GM18517 (cell line): Measurements from ENCODE around the gene VAC14.

Source experiments
- ATAC-seq: cut with Tn5 transposase; IDR thresholded peaks from one replicate; pipeline ENCODE4 v1.9.1; 2021; ENCODE audit warnings: mild to moderate bottlenecking, moderate library complexity; ENCODE audit not compliant: unreplicated experiment

The VAC14 gene

DNA sequence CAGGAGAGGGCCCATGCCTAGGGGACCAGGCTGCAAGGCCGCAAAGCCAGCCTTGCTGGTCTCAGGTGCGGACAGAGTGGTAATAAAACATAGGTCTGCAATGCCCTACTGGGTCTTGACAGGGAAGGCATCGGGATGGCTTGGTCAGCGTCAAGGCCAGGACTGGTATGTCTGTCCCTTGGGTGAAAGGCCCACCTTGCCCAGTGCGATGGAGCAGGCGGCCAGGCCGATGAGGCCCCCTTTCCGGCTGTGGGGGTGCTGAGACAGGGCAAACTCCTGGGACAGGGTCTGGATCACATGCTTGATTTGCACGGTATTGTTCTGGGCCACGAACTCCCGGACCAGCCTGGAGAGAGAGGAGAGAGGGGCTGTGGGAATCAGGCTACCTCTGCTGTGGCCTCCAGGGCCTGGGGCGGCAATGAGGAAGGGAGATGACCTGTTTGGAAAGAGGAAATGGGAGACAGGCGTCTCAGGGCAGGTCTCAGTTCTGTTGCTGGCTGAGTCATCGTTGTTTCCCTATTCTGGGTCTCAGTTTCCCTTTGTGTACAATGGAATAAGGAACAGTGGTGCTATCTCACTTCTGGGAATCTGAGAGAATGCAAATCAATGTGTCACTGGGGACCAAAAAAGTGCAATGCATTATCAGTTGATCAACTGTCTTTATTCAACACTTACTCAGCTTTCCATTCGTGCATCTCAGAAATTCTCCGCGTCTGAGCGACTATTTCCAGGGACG is 14.8 kb downstream of the VAC14 start:
- ATAC-seq = no peak

DNA sequence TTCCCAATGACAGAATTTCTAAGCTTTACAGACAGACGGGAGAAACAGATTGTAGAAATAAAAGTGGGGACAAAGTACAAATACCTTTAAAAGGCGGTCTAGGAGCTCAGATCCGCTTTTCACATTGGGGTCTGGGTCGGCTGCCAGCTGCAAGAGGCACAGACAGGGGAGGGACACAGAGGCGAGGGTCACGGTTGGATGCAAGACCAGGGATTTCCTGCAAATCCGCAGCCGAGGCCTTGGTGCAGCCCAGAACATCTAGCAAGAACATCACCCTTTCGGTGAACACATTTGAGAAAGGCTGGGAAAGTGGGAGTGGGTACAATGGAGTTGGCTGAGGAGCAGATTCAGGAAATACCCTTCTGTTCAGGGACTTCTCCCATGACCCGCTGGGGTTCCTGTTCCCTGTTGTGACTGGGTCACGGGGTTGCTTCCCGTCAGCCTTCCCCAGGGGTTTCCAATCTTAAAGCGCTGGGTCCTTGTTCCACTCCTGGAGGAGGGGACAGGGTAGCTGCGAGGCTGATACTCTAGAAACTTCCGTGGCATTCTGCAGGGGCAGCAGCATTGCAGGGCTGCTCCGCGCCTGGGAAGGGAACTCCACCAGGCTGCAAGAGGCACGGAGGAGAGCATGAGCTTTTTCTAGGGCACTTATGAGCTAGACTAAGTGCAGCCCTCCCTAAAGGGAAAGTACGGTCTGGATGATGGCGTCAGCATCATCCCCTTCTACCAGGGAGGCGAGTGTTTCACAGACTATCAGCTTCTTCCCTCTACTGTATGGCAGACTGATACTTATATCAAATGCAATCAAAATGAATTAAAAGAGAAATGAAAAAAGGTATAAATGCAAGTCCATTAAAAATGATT is 16.0 kb downstream of the VAC14 start:
- no peak for ATAC-seq

- no peak for ATAC-seq
These were observed 18.7 kb downstream of the VAC14 start for GRCh38 chr16:70782237-70782636.

GRCh38 chr16:70781800-70782199 is 19.2 kb downstream of the VAC14 start:
- no peak for ATAC-seq

DNA sequence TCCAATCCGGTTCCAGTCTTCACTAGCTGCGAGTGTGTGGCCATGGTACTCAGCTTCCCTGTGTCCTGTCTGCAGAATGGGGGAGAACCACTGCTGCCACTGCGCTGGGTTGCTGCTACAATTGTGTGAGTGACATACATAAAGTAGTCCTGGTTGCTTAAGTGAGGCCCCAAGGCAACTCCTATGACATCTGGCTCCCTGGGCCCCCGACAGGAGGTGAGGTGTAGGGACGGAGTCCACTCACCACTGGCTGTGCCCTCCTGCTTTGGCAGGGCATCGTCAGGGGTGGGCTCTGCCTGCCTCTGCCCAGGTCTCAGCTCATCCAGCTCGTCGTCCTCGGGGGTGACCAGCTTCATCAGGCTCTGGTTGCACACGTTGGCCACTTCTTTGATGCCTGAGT is 20.4 kb downstream of the VAC14 start:
- ATAC-seq = no peak

DNA sequence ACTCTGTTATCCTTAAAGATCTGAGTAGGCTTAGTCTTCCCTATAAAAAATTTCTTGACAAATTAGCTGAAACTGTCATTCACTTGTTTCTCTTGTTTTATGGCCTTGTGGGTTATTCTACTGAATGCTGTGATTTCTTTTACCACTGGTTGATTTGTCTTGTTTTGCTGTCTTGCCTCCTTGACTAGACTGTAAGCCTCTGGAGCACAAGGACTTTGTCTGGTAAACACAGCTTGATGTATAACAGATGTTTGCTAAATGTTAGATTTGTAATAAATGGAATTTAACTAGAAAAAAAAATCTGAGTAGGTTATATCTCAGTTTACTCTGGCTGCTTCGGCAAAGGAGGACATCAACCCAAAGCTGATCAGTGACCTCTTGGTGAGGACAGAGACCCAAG is 21.6 kb downstream of the VAC14 start:
- ATAC-seq = no peak

DNA sequence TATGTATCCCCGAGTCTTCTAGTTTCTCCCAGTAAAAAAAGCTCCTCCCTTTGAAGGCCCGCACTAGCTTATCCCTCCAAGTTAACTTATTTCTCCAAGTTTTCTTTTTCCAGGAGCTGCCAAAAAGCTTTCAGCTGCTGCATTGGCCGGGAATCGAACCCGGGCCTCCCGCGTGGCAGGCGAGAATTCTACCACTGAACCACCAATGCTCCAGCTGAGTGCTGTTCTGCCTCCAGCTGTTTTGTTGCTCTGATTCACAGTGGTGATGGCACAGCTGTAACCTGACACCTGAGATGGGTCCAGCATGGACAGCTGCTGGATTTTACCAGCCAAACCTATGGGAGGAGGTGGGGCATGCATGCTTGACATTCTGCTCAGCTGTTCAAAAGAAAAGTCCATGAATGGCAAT is 22.1 kb downstream of the VAC14 start:
- ATAC-seq = no peak

GRCh38 chr16:70777973-70778406 is 23.0 kb downstream of the VAC14 start:
- no peak for ATAC-seq

DNA sequence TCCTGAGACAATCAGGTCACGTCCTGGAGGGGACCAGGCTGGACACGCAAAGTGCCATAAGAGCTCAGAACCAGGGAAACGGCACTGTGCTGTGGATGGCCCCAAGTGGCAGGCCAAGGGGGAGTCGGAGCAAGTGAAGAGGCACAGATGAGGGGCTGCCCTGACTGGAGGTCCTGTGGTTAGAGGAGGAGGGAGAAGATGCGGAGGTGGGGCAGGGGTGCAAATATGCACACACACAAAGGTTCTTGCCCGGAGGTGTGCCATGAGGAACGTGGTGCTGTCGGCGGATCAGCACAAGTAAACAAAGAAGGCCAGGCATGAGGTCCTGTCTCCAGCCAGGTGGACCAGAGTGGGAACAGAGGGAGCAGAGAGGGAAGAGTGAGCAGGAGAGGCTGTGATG is 23.5 kb downstream of the VAC14 start:
- ATAC-seq = no peak

DNA sequence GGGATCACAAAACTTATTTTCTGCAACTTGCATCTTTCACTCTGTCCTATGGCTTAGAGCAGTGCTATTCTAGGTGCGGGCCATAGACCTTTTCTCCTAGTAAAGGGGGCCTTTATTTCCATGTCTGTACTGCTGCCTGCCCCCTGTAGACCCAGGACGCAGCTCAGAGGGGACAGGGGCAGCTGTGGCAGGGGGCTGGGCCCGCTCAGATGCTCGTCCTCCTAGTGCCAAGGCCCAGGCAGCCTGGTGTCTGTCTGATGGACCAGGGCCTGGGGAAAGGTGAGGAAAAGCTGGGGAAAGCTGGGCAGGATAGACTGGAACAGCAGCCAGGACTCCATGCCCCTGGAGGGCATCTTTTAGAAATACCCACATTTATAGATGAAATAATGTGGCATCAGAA is 25.6 kb downstream of the VAC14 start:
- no peak for ATAC-seq

DNA sequence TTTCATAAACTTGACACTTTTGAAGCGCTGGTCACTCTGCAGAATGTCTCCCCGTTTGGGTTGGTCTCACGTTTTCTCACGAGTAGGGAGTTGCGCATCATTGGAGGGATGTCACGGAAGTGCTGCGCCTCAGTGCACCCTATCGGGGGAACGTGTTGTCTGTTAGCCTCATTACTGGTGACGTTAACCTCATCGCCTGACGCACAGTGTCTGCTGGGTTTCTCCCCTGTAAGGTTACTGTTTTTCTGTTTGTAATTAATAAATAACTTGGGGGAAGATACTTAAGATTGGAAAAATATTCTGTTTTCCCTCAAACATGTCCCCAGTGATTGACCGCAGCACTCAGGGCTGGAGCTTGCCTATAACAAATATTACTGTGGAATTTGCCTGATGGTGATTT is 26.7 kb downstream of the VAC14 start:
- ATAC-seq = no peak

- no peak for ATAC-seq
These were observed 28.5 kb downstream of the VAC14 start for GRCh38 chr16:70772493-70772892.

GRCh38 chr16:70770626-70771552 is 30.1 kb downstream of the VAC14 start:
- ATAC-seq = no peak

- no peak for ATAC-seq
These were observed 30.7 kb downstream of the VAC14 start for GRCh38 chr16:70770291-70770625.

DNA sequence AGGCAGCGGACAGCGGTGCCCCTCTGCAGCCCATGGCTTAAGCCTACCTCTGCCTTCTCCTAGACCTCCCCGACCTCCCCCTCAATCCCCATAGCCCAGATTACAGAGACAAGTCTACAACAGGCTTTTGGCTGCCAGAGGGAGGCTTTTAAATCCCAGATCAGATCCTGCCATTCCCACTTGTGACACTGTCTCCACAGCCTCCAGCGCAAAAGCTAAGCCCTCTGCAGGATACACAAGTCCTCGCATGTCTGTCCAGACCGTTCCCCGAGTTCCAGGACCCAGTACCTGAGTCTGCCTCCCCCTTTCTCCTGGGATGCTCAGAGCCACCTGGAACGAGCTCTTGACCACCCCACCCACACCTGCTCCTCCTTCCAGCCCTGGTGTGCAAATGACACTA is 31.2 kb downstream of the VAC14 start:
- no peak for ATAC-seq

GRCh38 chr16:70769131-70769530 is 31.8 kb downstream of the VAC14 start:
- no peak for ATAC-seq

DNA sequence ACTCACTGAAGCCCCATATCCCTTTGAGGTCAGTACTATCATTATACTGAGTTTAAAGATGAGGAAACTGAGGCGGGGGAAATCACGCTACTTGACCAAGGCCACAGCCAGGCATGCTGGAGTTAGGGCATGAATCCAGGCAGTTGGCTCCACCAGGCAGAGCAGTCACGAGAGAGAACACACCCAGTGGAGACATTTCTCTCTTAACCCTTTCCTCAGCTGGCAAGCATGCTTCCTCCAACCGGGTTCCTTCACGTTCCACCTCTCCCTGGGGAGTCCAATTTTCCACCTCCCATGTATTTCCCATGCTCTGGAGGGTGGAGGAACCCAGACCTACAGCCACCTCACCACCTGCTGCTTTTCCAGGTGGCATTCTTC is 32.8 kb downstream of the VAC14 start:
- ATAC-seq = no peak

DNA sequence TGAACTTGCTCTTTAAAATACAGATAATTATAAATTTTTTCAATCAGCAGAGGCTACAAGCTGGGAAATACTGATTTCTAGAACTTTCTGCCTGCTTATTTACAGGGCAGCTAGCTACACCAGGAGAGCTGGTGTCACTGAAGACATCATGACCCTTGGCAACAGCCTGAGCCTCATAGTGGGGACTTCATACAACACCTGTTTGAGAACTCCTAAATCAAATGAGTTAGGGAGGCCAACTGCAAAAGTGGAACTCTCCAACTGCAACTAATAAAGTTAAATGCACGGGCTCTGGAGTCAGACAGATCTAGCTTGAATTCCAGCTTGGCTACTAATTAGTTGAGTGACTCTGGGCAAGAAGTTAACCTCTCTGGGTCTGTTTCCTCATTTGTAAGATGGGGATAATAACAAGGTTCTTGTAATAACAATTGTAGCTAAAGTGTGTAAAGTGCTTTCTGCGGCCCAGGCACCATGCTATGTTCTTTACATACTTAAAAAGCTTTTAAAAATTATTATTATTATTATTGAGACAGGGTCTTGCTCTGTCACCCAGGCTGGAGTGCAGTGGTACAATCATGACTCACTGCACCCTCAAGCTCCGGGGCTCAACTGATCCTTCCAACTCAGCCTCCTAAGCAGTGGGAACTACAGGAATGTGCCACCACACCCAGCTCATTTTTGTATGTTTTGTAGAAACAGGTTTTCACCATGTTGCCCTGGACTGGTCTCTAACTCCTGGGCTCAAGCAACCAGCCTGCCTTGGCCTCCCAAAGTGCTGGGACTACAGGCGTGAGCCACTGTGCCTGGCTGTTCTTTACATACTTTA is 33.4 kb downstream of the VAC14 start:
- ATAC-seq = no peak

DNA sequence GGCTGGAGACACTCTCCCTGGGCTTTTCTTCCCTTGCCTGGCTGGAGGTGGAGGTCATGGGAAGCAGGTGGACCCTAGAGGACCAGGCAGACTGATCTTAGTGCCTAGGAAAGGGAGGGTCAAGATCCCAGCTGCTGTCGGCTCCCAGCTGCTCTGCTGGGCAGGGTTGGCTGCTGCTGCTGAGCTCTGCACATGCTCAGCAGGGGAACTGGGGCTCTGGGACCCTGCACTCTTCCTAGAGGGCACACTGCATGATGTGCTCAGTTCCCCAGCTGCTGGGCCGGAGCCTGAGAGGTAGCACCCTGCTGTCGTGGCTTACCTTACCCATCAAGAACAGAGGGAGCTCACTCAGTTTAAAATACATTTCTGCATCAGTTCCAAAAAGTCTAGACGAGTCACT is 34.3 kb downstream of the VAC14 start:
- no peak for ATAC-seq

GRCh38 chr16:70766176-70766575 is 34.8 kb downstream of the VAC14 start:
- ATAC-seq = no peak

DNA sequence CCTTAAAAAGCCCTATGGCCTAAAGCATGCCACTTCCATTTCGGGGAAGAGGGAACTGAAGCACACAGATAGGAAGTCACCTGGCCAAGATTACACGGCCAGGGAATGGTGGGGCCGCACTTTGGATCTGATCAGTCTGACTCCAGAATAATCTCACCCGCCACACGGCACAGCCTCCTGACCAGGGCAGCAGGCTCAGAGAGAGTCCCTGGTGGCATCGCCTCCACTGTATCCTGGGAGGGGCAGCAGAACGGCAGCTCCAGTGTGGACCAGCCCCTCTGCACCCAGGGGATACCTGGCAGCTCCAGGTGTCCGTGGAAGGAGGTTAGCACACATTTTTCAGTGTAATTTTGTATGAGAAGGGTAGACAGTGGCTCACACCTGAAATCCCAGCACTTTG is 35.5 kb downstream of the VAC14 start:
- no peak for ATAC-seq
